ENCODE data around the gene LMCD1. TPM values are rescaled to one million over a fixed set of nuclear protein-coding genes. Genes with fewer than 3 reads are reported as not detected.

Gene LMCD1
- polyA plus RNA-seq, 3 donors = 0.09 to 0.51 TPM; not detected in 1

DNA sequence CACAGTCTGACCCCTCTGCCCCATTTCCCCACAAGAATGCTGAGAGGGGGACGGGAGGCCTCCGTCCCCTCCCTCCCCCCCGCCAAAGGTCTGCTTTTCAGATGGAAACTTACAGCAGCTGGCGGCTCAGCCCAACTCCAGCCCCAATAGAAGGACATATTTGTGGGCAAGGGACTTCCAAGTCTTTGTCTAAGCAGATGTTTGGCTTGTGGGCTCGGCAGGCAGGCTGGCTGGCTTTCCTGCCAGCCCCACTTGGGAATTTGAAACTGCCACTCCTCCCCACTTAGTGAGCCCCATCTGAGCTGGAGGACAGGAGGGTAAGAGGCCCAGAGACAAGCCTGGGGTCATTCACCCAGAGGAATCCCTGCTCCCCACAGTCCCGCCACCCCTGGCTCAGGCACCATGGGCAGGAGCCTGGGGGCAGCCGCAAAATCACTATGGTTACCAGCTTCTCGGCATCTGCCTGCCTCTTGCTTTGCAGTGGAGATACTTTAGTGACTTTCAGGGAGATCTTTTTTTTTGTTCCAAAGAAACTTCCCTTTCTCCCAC is 53.6 kb downstream of the LMCD1 start:
- Histone ChIP-seq H2AFZ (ENCODE audit: insufficient read depth, low read depth, low read length, poor library complexity, severe bottlenecking) (no peak overlapping the region), H4K20me1 (ENCODE audit: insufficient read depth, low read length) (no peaks in the 10 kb centered on the region), H3K79me2 (ENCODE audit: insufficient read depth, low read length) (no peaks in the 10 kb centered on the region), H3K4me2 (replicated peaks; ENCODE audit: extremely low read depth, low read length, poor library complexity, severe bottlenecking) (no peak overlapping the region), H3K9me3 (replicated peaks in 1 of 2; ENCODE audit: control insufficient read depth in 1 of 2, insufficient read depth in 1 of 2, low read length in 2 of 2) (no peaks in the 10 kb centered on the region), H3K27ac (ENCODE audit: low read depth in 1 of 2, low read length in 2 of 2) (no peak overlapping the region), H3K9ac (ENCODE audit: insufficient read depth, low read length, poor library complexity, severe bottlenecking) (no peak overlapping the region), H3K4me3 (replicated peaks in 1 of 3; ENCODE audit: low read depth in 2 of 3, low read length in 3 of 3) (no peak overlapping the region), H3K27me3 (ENCODE audit: control insufficient read depth in 2 of 2, insufficient read depth in 2 of 2, low read length in 2 of 2) (no peaks in the 10 kb centered on the region), H3K36me3 (replicated peaks in 1 of 2; ENCODE audit: control insufficient read depth in 1 of 2, insufficient read depth in 2 of 2, low read length in 2 of 2) (no peaks in the 10 kb centered on the region), H3K4me1 (ENCODE audit: control insufficient read depth in 1 of 2, insufficient read depth in 2 of 2, low read length in 2 of 2) (no peaks in the 10 kb centered on the region)
- no peak overlapping the region for H3K27ac Mint-ChIP-seq
- 90% methylated on average over 2 of the region's 8 CpGs for WGBS (ENCODE audit: insufficient coverage)
- intact Hi-C loops (cut with micrococcal nuclease) = no loop called here
- H3K4me1 Mint-ChIP-seq = no peaks in the 10 kb centered on the region
- no peak overlapping the region for H3K4me3 Mint-ChIP-seq
- peaks cover 0 to 8% (median 1%) of the 10 kb centered on the region in 7 donors for H3K9me3 Mint-ChIP-seq
- no peaks in the 10 kb centered on the region for H3K36me3 Mint-ChIP-seq
- TF ChIP-seq, protein P1, sequence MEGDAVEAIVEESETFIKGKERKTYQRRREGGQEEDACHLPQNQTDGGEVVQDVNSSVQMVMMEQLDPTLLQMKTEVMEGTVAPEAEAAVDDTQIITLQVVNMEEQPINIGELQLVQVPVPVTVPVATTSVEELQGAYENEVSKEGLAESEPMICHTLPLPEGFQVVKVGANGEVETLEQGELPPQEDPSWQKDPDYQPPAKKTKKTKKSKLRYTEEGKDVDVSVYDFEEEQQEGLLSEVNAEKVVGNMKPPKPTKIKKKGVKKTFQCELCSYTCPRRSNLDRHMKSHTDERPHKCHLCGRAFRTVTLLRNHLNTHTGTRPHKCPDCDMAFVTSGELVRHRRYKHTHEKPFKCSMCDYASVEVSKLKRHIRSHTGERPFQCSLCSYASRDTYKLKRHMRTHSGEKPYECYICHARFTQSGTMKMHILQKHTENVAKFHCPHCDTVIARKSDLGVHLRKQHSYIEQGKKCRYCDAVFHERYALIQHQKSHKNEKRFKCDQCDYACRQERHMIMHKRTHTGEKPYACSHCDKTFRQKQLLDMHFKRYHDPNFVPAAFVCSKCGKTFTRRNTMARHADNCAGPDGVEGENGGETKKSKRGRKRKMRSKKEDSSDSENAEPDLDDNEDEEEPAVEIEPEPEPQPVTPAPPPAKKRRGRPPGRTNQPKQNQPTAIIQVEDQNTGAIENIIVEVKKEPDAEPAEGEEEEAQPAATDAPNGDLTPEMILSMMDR (IDR thresholded peaks at IDR 0.05) = no peak
- H3K27me3 Mint-ChIP-seq (ENCODE audit: low read depth in 3 of 3) = peaks cover 0 to 2% (median under 1%) of the 10 kb centered on the region in 3 donors
- no peak for DNase-seq

DNA sequence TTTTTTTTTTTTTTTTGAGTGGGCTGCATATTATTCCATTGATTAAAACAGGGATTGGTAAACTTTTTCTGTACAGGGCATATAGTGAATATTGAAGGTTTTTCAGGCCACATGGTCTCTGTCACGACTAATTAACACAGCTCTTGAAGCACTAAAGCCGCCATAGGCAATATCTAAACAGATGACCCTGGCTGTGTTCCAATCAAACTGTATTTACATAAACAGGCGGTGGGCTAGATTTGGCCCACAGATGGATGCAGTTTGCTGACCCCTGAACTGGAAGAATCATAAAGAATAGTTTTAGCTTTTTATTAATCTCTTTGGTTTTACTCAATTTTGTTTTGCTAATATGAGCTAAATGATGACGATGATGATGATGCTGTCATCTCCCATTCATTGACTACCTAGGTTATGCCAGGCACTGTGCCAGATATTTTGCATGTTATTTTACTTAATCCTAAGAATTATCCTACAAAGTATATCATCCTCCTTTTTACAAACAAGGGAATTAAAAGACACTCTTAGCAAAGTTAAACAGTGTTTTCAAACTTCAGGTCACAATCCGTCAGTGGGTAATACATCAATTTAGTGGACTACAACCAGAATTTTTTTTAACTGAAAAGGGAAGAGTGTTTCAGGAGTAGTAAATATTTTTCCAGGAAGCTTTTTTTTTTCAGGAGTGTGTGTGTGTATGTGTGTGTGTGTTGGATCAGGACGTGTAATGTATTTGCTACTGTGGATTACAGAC is 54.3 kb downstream of the LMCD1 start:
- Histone ChIP-seq H3K27ac (ENCODE audit: low read depth in 1 of 2, low read length in 2 of 2) (no peak overlapping the region), H3K4me2 (replicated peaks; ENCODE audit: extremely low read depth, low read length, poor library complexity, severe bottlenecking) (no peak overlapping the region), H3K79me2 (ENCODE audit: insufficient read depth, low read length) (no peaks in the 10 kb centered on the region), H3K4me1 (ENCODE audit: control insufficient read depth in 1 of 2, insufficient read depth in 2 of 2, low read length in 2 of 2) (no peaks in the 10 kb centered on the region), H3K36me3 (replicated peaks in 1 of 2; ENCODE audit: control insufficient read depth in 1 of 2, insufficient read depth in 2 of 2, low read length in 2 of 2) (no peaks in the 10 kb centered on the region), H3K4me3 (replicated peaks in 1 of 3; ENCODE audit: low read depth in 2 of 3, low read length in 3 of 3) (no peak overlapping the region), H4K20me1 (ENCODE audit: insufficient read depth, low read length) (no peaks in the 10 kb centered on the region), H3K9ac (ENCODE audit: insufficient read depth, low read length, poor library complexity, severe bottlenecking) (no peak overlapping the region), H3K9me3 (replicated peaks in 1 of 2; ENCODE audit: control insufficient read depth in 1 of 2, insufficient read depth in 1 of 2, low read length in 2 of 2) (no peaks in the 10 kb centered on the region), H3K27me3 (ENCODE audit: control insufficient read depth in 2 of 2, insufficient read depth in 2 of 2, low read length in 2 of 2) (no peaks in the 10 kb centered on the region), H2AFZ (ENCODE audit: insufficient read depth, low read depth, low read length, poor library complexity, severe bottlenecking) (no peak overlapping the region)
- WGBS (ENCODE audit: insufficient coverage) = no CpG with 5 or more reads among the region's 6 CpGs
- Mint-ChIP-seq H3K9me3 (peaks cover 0 to 8% (median 1%) of the 10 kb centered on the region in 7 donors), H3K27me3 (ENCODE audit: low read depth in 3 of 3) (peaks cover 0 to 2% (median 2%) of the 10 kb centered on the region in 3 donors), H3K36me3 (no peaks in the 10 kb centered on the region), H3K4me1 (no peaks in the 10 kb centered on the region), H3K4me3 (no peak overlapping the region), H3K27ac (no peak overlapping the region)
- no peak for DNase-seq
- intact Hi-C loops (cut with micrococcal nuclease) = no loop called here
- TF ChIP-seq, protein P1 (IDR thresholded peaks at IDR 0.05) = no peak

All from CD14-positive monocyte (primary cell).